ENCODE measurements around the gene RIF1. TPM values are rescaled to one million over a fixed set of nuclear protein-coding genes. Genes with fewer than 3 reads are reported as not detected.

RIF1 gene
- total RNA-seq, 1 donor from 2014 or later = 96.4 TPM

- no peak overlapping the region for H3K27ac Mint-ChIP-seq
- Histone ChIP-seq H2AFZ (replicated peaks) (no peak overlapping the region), H3K36me3 (peaks cover 68% of the 10 kb centered on the region), H3K9me3 (ENCODE audit: low read depth) (no peaks in the 10 kb centered on the region), H3K4me2 (no peak overlapping the region), H4K20me1 (ENCODE audit: low read depth) (no peaks in the 10 kb centered on the region), H3K27me3 (no peaks in the 10 kb centered on the region), H3K79me2 (ENCODE audit: low read depth) (peaks cover 38% of the 10 kb centered on the region), H3K27ac (no peak overlapping the region), H3F3A (ENCODE audit: low read depth) (no peaks in the 10 kb centered on the region), H3K4me1 (no peaks in the 10 kb centered on the region), H3K9ac (no peak overlapping the region), H3K4me3 (no peak overlapping the region)
- TF ChIP-seq CTCF (IDR thresholded peaks at IDR 0.05) = no peak
- TF ChIP-seq EZH2 (IDR thresholded peaks at IDR 0.05) = no peak
- no peak for TF ChIP-seq EZH2phosphoT487 (IDR thresholded peaks at IDR 0.05)
- peaks cover 64% of the 10 kb centered on the region for H3K36me3 Mint-ChIP-seq
- DNase-seq (ENCODE audit: low spot score) = no peak
- H3K4me1 Mint-ChIP-seq = no peaks in the 10 kb centered on the region
- H3K27me3 Mint-ChIP-seq (ENCODE audit: insufficient read depth, low read depth) = no peaks in the 10 kb centered on the region
- H3K4me3 Mint-ChIP-seq = no peak overlapping the region
- H3K9me3 Mint-ChIP-seq = peaks cover 5% of the 10 kb centered on the region
Observed at GRCh38 chr2:151470556-151470955, 60.9 kb downstream of the RIF1 start.

- H3K36me3 Mint-ChIP-seq = peaks cover 61% of the 10 kb centered on the region
- H3K4me1 Mint-ChIP-seq = peaks cover 2% of the 10 kb centered on the region
- no peaks in the 10 kb centered on the region for H3K27me3 Mint-ChIP-seq (ENCODE audit: insufficient read depth, low read depth)
- H3K9ac ChIP-seq = no peak overlapping the region
- no peaks in the 10 kb centered on the region for H3K27me3 ChIP-seq
- no peak overlapping the region for H3K4me3 ChIP-seq
- no peak overlapping the region for H3K27ac Mint-ChIP-seq
- no peak overlapping the region for H2AFZ ChIP-seq (replicated peaks)
- no peak overlapping the region for H3K27ac ChIP-seq
- H3F3A ChIP-seq (ENCODE audit: low read depth) = no peaks in the 10 kb centered on the region
- H3K4me3 Mint-ChIP-seq = no peak overlapping the region
- no peak for DNase-seq (ENCODE audit: low spot score)
- no peaks in the 10 kb centered on the region for H4K20me1 ChIP-seq (ENCODE audit: low read depth)
- H3K9me3 Mint-ChIP-seq = peaks cover 5% of the 10 kb centered on the region
- TF ChIP-seq EZH2 (IDR thresholded peaks at IDR 0.05) = no peak
- no peak for TF ChIP-seq EZH2phosphoT487 (IDR thresholded peaks at IDR 0.05)
- TF ChIP-seq CTCF (IDR thresholded peaks at IDR 0.05) = no peak
- no peaks in the 10 kb centered on the region for H3K4me1 ChIP-seq
- H3K79me2 ChIP-seq (ENCODE audit: low read depth) = peaks cover 36% of the 10 kb centered on the region
- no peaks in the 10 kb centered on the region for H3K9me3 ChIP-seq (ENCODE audit: low read depth)
- H3K4me2 ChIP-seq = no peak overlapping the region
- H3K36me3 ChIP-seq = peaks cover 64% of the 10 kb centered on the region
Observed at GRCh38 chr2:151472966-151473365, 63.3 kb downstream of the RIF1 start.

- H3K4me3 ChIP-seq = no peak overlapping the region
- H3K36me3 ChIP-seq = peaks cover 48% of the 10 kb centered on the region
- H2AFZ ChIP-seq (replicated peaks) = no peak overlapping the region
- H3K4me3 Mint-ChIP-seq = no peak overlapping the region
- no peak overlapping the region for H3K27ac Mint-ChIP-seq
- H3K9me3 Mint-ChIP-seq = peaks cover 5% of the 10 kb centered on the region
- DNase-seq (ENCODE audit: low spot score) = no peak
- no peaks in the 10 kb centered on the region for H3F3A ChIP-seq (ENCODE audit: low read depth)
- H3K9ac ChIP-seq = no peak overlapping the region
- TF ChIP-seq EZH2phosphoT487 (IDR thresholded peaks at IDR 0.05) (no peak), EZH2 (IDR thresholded peaks at IDR 0.05) (no peak), CTCF (IDR thresholded peaks at IDR 0.05) (no peak)
- H3K4me2 ChIP-seq = no peak overlapping the region
- peaks cover 50% of the 10 kb centered on the region for H3K36me3 Mint-ChIP-seq
- H3K4me1 Mint-ChIP-seq = peaks cover 2% of the 10 kb centered on the region
- no peaks in the 10 kb centered on the region for H3K27me3 Mint-ChIP-seq (ENCODE audit: insufficient read depth, low read depth)
- H3K9me3 ChIP-seq (ENCODE audit: low read depth) = no peaks in the 10 kb centered on the region
- peaks cover 37% of the 10 kb centered on the region for H3K79me2 ChIP-seq (ENCODE audit: low read depth)
- H3K4me1 ChIP-seq = no peaks in the 10 kb centered on the region
- H3K27ac ChIP-seq = no peak overlapping the region
- no peaks in the 10 kb centered on the region for H4K20me1 ChIP-seq (ENCODE audit: low read depth)
- no peaks in the 10 kb centered on the region for H3K27me3 ChIP-seq
Observed at GRCh38 chr2:151475071-151475470, 65.4 kb downstream of the RIF1 start.
